GM12864 (cell line): Measurements from ENCODE around the gene MOCS2.

Source experiments
- DNase-seq: peaks from one replicate; pipeline ENCODE4 v3.0.0-alpha.2; 2011; ENCODE audit warnings: low read depth
- H3K4me3 ChIP-seq: 2 replicates; pipeline ENCODE4 v1.5.1; 2011; ENCODE audit warnings: mild to moderate bottlenecking, low read depth, low read length, control low read depth
- CTCF ChIP-seq: IDR thresholded peaks from 2 replicates; pipeline ENCODE4 v1.5.1; 2011; ENCODE audit warnings: low read depth, mild to moderate bottlenecking, moderate library complexity, low read length, control low read depth, inconsistent platforms; ENCODE audit errors: missing control alignments

Gene MOCS2

GRCh38 chr5:53087171-53087570, 22.4 kb downstream of the MOCS2 start:
- no peak for TF ChIP-seq CTCF
- no peak overlapping the region for H3K4me3 ChIP-seq
- no peak for DNase-seq

GRCh38 chr5:53084546-53085255, 24.9 kb downstream of the MOCS2 start:
- TF ChIP-seq CTCF, result no peak
- no peak overlapping the region for H3K4me3 ChIP-seq
- no peak for DNase-seq

- no peak overlapping the region for H3K4me3 ChIP-seq
- no peak for DNase-seq
- TF ChIP-seq CTCF, result no peak
Measured at GRCh38 chr5:53083927-53084326, 25.6 kb downstream of the MOCS2 start.

GRCh38 chr5:53080271-53080670, 29.3 kb downstream of the MOCS2 start:
- no peak for TF ChIP-seq CTCF
- DNase-seq, result no peak
- no peak overlapping the region for H3K4me3 ChIP-seq

- H3K4me3 ChIP-seq, result no peak overlapping the region
- no peak for DNase-seq
- TF ChIP-seq CTCF, result no peak
Measured at GRCh38 chr5:53076014-53076583, 33.5 kb downstream of the MOCS2 start.

GRCh38 chr5:53073348-53073747, 36.2 kb downstream of the MOCS2 start:
- no peak for DNase-seq
- H3K4me3 ChIP-seq, result no peak overlapping the region
- no peak for TF ChIP-seq CTCF

- DNase-seq, result no peak
- no peak for TF ChIP-seq CTCF
- H3K4me3 ChIP-seq, result no peak overlapping the region
Measured at GRCh38 chr5:53071738-53072137, 37.8 kb downstream of the MOCS2 start.
